Astrocyte (in vitro differentiated cells and primary cell): ENCODE results near the gene ENOX1. TPM values are rescaled to one million over a fixed set of nuclear protein-coding genes. Genes with fewer than 3 reads are reported as not detected.

Experiments
- DNase-seq: peaks from one replicate; pipeline ENCODE4 v3.0.0-alpha.2; 2010; ENCODE audit warnings: low read depth
- FAIRE-seq: peaks from 2 replicates; lab custom pipeline; 2011; peaks lifted over from hg19 to GRCh38; lab: Jason Lieb, UNC
- H2AFZ ChIP-seq: 2 replicates; pipeline ENCODE4 v1.6.0; 2012; ENCODE audit warnings: low read depth, low read length, inconsistent platforms
- H3K27ac ChIP-seq: 2 replicates; pipeline ENCODE4 v1.5.1; 2011; ENCODE audit warnings: low read depth, low read length, inconsistent platforms
- H3K27me3 ChIP-seq: 2 replicates; pipeline ENCODE4 v1.6.0; 2011; ENCODE audit warnings: low read length, inconsistent platforms; ENCODE audit not compliant: insufficient read depth
- H3K36me3 ChIP-seq: 2 replicates; pipeline ENCODE4 v1.5.1; 2011; ENCODE audit warnings: low read length, inconsistent platforms; ENCODE audit not compliant: insufficient read depth
- H3K4me1 ChIP-seq: 2 replicates; pipeline ENCODE4 v1.5.1; 2011; ENCODE audit warnings: low read length, inconsistent platforms; ENCODE audit not compliant: insufficient read depth
- H3K4me2 ChIP-seq: 2 replicates; pipeline ENCODE4 v1.6.0; 2012; ENCODE audit warnings: low read length, inconsistent platforms
- H3K4me3 ChIP-seq: 2 replicates; pipeline ENCODE4 v1.5.1; 2011; ENCODE audit warnings: low read depth, mild to moderate bottlenecking, low read length, inconsistent platforms; ENCODE audit not compliant: insufficient read depth
- H3K79me2 ChIP-seq: 2 replicates; pipeline ENCODE4 v1.6.0; 2012; ENCODE audit warnings: mild to moderate bottlenecking, low read length, inconsistent platforms; ENCODE audit not compliant: insufficient read depth
- H3K9ac ChIP-seq: 2 replicates; pipeline ENCODE4 v1.6.0; 2012; ENCODE audit warnings: mild to moderate bottlenecking, low read length, inconsistent platforms
- H3K9me3 ChIP-seq: 2 replicates; pipeline ENCODE4 v1.5.1; 2012; ENCODE audit warnings: low read depth, mild to moderate bottlenecking, low read length, inconsistent platforms; ENCODE audit not compliant: insufficient read depth
- H4K20me1 ChIP-seq: 2 replicates; pipeline ENCODE4 v1.6.0; 2012; ENCODE audit warnings: low read length, inconsistent platforms; ENCODE audit not compliant: insufficient read depth
- H3K27ac Mint-ChIP-seq: one replicate; pipeline ENCODE4 v1.8.0; 2021; ENCODE audit warnings: mild to moderate bottlenecking, mixed read lengths; ENCODE audit not compliant: unreplicated experiment
- H3K27me3 Mint-ChIP-seq: one replicate; pipeline ENCODE4 v1.8.0; 2021; ENCODE audit warnings: low read depth, mixed read lengths; ENCODE audit not compliant: unreplicated experiment
- H3K36me3 Mint-ChIP-seq: one replicate; pipeline ENCODE4 v1.8.0; 2021; ENCODE audit warnings: low read depth, mixed read lengths; ENCODE audit not compliant: unreplicated experiment
- H3K4me1 Mint-ChIP-seq: one replicate; pipeline ENCODE4 v1.8.0; 2021; ENCODE audit warnings: low read depth, mixed read lengths; ENCODE audit not compliant: unreplicated experiment
- H3K4me3 Mint-ChIP-seq: one replicate; pipeline ENCODE4 v1.8.0; 2021; ENCODE audit warnings: mild to moderate bottlenecking, moderate library complexity, mixed read lengths; ENCODE audit not compliant: unreplicated experiment
- H3K9me3 Mint-ChIP-seq: one replicate; pipeline ENCODE4 v1.8.0; 2021; ENCODE audit warnings: mild to moderate bottlenecking, mixed read lengths; ENCODE audit not compliant: unreplicated experiment
- CTCF ChIP-seq: IDR thresholded peaks from 2 replicates; pipeline ENCODE4 v1.5.1; 2011; ENCODE audit warnings: low read depth, mild to moderate bottlenecking, inconsistent platforms, low read length, moderate library complexity; ENCODE audit not compliant: insufficient read depth
- EZH2 ChIP-seq: IDR thresholded peaks from 2 replicates; pipeline ENCODE4 v1.6.1; 2012; ENCODE audit warnings: mild to moderate bottlenecking, low read length, inconsistent platforms; ENCODE audit not compliant: insufficient read depth
- total RNA-seq: library from RNA; stranded (reverse); gene quantifications from 2 replicates; pipeline ENCODE4 v1.2.1, GENCODE V29; 2021

The ENOX1 gene
- total RNA-seq, 1 donor from 2014 or later, result 2.3 TPM

- H3K4me1 Mint-ChIP-seq, result peaks cover 26% of the 10 kb centered on the region
- no peaks in the 10 kb centered on the region for H3K79me2 ChIP-seq
- peak; percentile 60 for FAIRE-seq
Observed at GRCh38 chr13:43271152-43271551, 515.6 kb downstream of the ENOX1 start.

GRCh38 chr13:43270130-43270830 is 516.5 kb downstream of the ENOX1 start:
- Histone ChIP-seq H3K4me1 (peaks cover 31% of the 10 kb centered on the region), H3K36me3 (no peaks in the 10 kb centered on the region), H3K9ac (no peak overlapping the region), H3K79me2 (no peaks in the 10 kb centered on the region), H3K9me3 (no peaks in the 10 kb centered on the region), H3K27ac (no peak overlapping the region), H3K4me2 (peak overlapping the region; percentile 85), H3K4me3 (no peak overlapping the region), H3K27me3 (no peaks in the 10 kb centered on the region), H2AFZ (no peak overlapping the region), H4K20me1 (no peaks in the 10 kb centered on the region)
- H3K36me3 Mint-ChIP-seq, result no peaks in the 10 kb centered on the region
- H3K27me3 Mint-ChIP-seq, result no peaks in the 10 kb centered on the region
- H3K4me1 Mint-ChIP-seq, result peaks cover 26% of the 10 kb centered on the region
- FAIRE-seq, result no peak
- TF ChIP-seq CTCF (no peak), EZH2 (no peak)
- no peak overlapping the region for H3K4me3 Mint-ChIP-seq
- H3K27ac Mint-ChIP-seq, result no peak overlapping the region
- H3K9me3 Mint-ChIP-seq, result no peaks in the 10 kb centered on the region
- peak; percentile 55 for DNase-seq

More at GRCh38 chr13:43271152-43271551, 515.6 kb downstream of the ENOX1 start:
- Mint-ChIP-seq H3K36me3 (no peaks in the 10 kb centered on the region), H3K27me3 (no peaks in the 10 kb centered on the region), H3K4me3 (no peak overlapping the region), H3K9me3 (no peaks in the 10 kb centered on the region), H3K27ac (no peak overlapping the region)
- no peak overlapping the region for H2AFZ ChIP-seq
- no peaks in the 10 kb centered on the region for H4K20me1 ChIP-seq
- no peak overlapping the region for H3K27ac ChIP-seq
- no peak overlapping the region for H3K9ac ChIP-seq
- H3K4me3 ChIP-seq, result no peak overlapping the region
- no peaks in the 10 kb centered on the region for H3K9me3 ChIP-seq
- H3K4me1 ChIP-seq, result peaks cover 31% of the 10 kb centered on the region
- no peaks in the 10 kb centered on the region for H3K27me3 ChIP-seq
- TF ChIP-seq CTCF (no peak), EZH2 (no peak)
- no peak for DNase-seq
- no peaks in the 10 kb centered on the region for H3K36me3 ChIP-seq
- no peak overlapping the region for H3K4me2 ChIP-seq

GRCh38 chr13:43269037-43269481 is 517.7 kb downstream of the ENOX1 start:
- H2AFZ ChIP-seq, result peak overlapping the region; percentile 51
- no peaks in the 10 kb centered on the region for H3K27me3 ChIP-seq
- no peaks in the 10 kb centered on the region for H3K79me2 ChIP-seq
- peak overlapping the region; percentile 48 for H3K4me3 ChIP-seq
- peak overlapping the region; percentile 68 for H3K9ac ChIP-seq
- Mint-ChIP-seq H3K36me3 (no peaks in the 10 kb centered on the region), H3K4me1 (peaks cover 26% of the 10 kb centered on the region), H3K4me3 (peak overlapping the region; percentile 28), H3K27ac (peak overlapping the region; percentile 79), H3K27me3 (no peaks in the 10 kb centered on the region), H3K9me3 (no peaks in the 10 kb centered on the region)
- DNase-seq (peak; percentile 99), FAIRE-seq (peak; percentile 97)
- no peaks in the 10 kb centered on the region for H3K9me3 ChIP-seq
- H3K27ac ChIP-seq, result peak overlapping the region; percentile 79
- no peaks in the 10 kb centered on the region for H4K20me1 ChIP-seq
- H3K36me3 ChIP-seq, result no peaks in the 10 kb centered on the region
- H3K4me2 ChIP-seq, result peak overlapping the region; percentile 85
- TF ChIP-seq EZH2, result no peak
- no peak for TF ChIP-seq CTCF
- peaks cover 31% of the 10 kb centered on the region for H3K4me1 ChIP-seq
